GM13977 (cell line): Measurements from ENCODE around the gene TMEM234.
A peak's percentile ranks its signal among the peaks of the same experiment; 100 is the strongest.

ENCODE experiments used
- DNase-seq: peaks from one replicate; pipeline ENCODE4 v3.0.0; 2012; ENCODE audit warnings: low spot score
- in situ Hi-C: fragments of 300-500 bp; cut with MboI; formaldehyde crosslinking; loops from one replicate; pipeline ENCODE4 v1.12.0; 2022; ENCODE audit warnings: low sequenced_read_pairs, low pct_unique_long_range_greater_than_20kb, mixed read lengths, inconsistent platforms; ENCODE audit not compliant: unreplicated experiment
- TF ChIP-seq, protein P1 (sequence below): IDR thresholded peaks from 2 replicates; pipeline ENCODE4 v1.5.1; 2012; ENCODE audit warnings: mild to moderate bottlenecking, control low read depth; ENCODE audit not compliant: insufficient read depth; ENCODE audit errors: extremely low read depth, missing control alignments

The TMEM234 gene

DNA sequence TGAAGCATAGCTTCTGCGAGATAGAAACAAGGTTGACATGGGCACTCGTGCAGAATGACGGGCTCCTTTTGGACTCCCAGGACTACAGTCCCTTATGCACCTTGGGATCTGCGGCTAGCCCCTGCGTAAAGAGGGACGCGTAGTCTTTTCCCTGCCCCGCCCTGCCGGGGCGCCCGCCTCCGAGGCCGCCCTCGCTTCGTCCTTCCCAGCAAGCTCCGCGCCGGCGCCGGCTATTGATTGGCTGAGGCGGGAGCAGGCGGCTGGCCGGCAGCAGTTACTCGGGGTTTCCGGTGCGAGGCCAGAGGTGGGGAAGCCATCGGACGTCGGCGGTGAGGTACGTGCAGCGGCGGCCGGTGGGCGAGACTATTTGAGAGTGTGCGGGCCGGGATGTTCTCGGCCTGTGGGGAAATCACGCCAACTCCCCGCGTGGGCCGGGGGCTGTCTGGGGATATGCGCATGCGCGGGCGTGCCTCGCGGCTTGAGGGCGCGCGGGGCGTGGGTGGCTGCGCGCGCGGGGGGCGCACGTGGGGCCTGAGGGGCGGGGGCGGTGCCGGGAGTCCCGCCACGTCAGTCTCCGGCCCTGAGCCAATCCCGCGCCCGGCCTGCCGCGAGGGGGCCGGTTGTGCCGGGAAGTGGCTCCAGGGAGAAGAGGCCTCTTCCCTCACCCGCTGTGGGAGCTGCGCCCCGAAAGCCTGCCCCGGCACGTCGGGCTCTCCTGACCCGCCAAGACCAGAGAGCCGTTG, 42.5 kb downstream of the TMEM234 start, which contains the start of gene TXLNA:
Gene TXLNA, plus strand, starts transcription at position 233 of the 743 bp plus-strand sequence. CDS start 671 bp downstream, outside the sequence.
- in situ Hi-C loops: no loop called here
- TF ChIP-seq, protein P1, sequence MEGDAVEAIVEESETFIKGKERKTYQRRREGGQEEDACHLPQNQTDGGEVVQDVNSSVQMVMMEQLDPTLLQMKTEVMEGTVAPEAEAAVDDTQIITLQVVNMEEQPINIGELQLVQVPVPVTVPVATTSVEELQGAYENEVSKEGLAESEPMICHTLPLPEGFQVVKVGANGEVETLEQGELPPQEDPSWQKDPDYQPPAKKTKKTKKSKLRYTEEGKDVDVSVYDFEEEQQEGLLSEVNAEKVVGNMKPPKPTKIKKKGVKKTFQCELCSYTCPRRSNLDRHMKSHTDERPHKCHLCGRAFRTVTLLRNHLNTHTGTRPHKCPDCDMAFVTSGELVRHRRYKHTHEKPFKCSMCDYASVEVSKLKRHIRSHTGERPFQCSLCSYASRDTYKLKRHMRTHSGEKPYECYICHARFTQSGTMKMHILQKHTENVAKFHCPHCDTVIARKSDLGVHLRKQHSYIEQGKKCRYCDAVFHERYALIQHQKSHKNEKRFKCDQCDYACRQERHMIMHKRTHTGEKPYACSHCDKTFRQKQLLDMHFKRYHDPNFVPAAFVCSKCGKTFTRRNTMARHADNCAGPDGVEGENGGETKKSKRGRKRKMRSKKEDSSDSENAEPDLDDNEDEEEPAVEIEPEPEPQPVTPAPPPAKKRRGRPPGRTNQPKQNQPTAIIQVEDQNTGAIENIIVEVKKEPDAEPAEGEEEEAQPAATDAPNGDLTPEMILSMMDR: no peak
- DNase-seq: peak; percentile 98

DNA sequence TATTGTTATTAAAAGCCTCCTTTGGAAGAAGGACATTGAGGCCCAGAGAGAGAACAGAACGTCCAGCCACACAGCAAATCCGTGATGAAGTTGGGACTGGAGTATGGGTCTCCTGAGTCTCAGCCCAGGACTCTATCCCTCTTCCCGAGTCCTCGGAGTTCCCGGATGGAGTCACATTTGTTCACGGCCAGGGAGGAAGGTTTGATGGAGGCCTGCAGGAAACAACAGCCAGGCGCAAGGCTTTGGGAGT, 43.0 kb downstream of the TMEM234 start:
- in situ Hi-C loops: no loop called here
- TF ChIP-seq, protein P1: no peak
- no peak for DNase-seq

DNA sequence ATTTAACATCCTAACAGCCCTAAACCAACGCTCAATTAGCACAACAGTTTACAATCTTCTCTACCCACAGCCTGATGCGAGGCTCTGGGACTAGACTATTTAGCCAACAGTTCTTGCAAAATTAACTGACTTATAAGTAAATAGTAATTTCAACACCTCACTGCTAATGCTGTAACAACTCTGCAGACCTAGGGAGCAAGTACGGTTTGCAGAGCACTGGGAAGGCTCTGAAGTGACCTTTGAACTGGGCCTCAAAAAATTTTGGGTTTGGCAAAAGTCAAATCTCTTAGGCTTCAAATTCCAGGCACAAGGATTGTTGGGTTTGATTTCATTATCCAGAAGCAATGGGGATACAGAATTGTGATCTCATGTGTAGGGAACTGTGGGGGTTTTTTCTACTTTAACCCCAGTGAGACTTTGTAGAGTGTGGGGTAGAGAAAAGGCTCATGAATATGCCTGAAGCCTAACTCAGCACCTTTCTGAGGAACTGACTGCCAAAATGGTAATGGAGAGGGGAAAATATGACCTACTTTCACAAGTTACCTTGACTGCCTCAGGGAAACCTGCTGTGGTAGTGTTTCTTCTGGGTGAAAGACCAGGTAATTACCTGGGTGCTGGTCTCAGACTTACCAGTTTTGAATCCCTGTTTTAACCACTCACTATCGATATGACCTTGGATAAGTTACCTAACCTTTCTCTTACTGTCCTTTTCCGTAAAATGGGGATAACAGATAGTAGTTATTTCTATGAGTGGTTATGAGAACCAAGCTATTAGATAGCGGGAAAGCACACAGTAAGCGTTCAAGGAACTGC, 43.6 kb downstream of the TMEM234 start:
- in situ Hi-C loops: no loop called here
- DNase-seq: no peak
- TF ChIP-seq, protein P1: no peak

DNA sequence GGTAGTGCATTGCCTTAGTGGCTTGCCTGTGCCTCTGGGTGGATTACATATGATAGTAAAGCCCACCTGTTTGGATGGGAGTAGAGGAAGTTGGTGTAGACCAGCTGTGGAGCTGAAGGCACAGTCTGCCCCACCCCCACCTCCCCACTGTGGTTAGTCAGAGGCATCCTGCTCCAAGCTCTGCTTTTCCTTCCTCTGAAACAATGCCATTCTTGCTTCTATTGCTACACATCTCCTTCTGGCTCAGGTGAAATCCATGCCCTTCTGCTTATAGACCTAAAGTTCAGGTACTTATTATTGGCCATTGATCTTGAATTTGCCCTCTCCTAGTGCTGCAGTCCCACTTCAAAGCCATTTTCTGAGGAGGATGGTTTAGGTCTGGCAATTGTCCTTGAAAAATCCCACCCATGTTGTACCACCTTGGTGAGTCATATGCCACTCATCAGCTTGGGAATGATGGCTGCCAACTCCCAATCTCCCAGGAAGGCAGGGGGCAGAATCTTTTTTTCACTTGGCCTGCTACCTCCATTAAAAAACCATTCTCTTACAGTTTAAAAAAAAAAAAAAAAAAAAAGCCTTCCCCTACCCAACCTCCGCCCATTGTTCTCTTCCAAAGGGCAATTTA, 49.4 kb downstream of the TMEM234 start:
- DNase-seq: no peak
- in situ Hi-C loops: no loop called here
- TF ChIP-seq, protein P1: no peak

DNA sequence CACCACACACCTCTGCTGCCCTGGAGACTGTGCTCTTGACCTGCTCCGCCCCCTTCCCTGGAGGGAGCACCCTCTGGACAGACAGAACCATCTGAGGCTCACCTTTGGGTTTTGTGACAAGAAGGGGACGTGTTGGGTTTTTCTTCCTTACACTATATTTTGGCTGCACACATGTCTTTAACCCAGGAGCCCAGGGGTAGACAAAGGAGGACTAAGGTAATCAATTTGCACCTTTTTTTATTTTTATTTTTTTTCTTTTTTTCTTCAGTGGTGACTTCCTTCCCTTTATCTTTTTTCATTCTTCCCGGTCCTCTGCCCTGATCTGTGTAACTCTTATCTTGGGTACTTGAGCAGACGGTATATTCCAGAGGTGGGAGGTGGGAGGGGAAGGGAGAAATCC, 51.2 kb downstream of the TMEM234 start:
- TF ChIP-seq, protein P1: no peak
- DNase-seq: no peak
- in situ Hi-C loops: no loop called here
